NCI-H2029 treated with DMSO at 0.1 percent for 48 hours (cell line): ENCODE results near the gene SCN4B.

ENCODE experiments used
- DNase-seq: peaks from one replicate; lab custom pipeline; 2025; lab: John Stamatoyannopoulos, UW

Gene SCN4B

GRCh38 chr11:118129471-118130172 lies 23.0 kb downstream of the SCN4B start:
- no peak for DNase-seq

GRCh38 chr11:118128721-118129470 lies 23.7 kb downstream of the SCN4B start:
- DNase-seq: no peak

GRCh38 chr11:118128310-118128709 lies 24.3 kb downstream of the SCN4B start:
- DNase-seq: no peak

GRCh38 chr11:118126082-118126838 lies 26.4 kb downstream of the SCN4B start:
- no peak for DNase-seq

GRCh38 chr11:118124929-118125535 lies 27.6 kb downstream of the SCN4B start:
- no peak for DNase-seq

- no peak for DNase-seq
Measured at GRCh38 chr11:118120793-118121192, 31.8 kb downstream of the SCN4B start.

- DNase-seq: no peak
Measured at GRCh38 chr11:118117790-118118601, 34.6 kb downstream of the SCN4B start.

GRCh38 chr11:118115048-118115447 lies 37.6 kb downstream of the SCN4B start:
- no peak for DNase-seq

GRCh38 chr11:118114266-118114665 lies 38.4 kb downstream of the SCN4B start:
- DNase-seq: no peak

- no peak for DNase-seq
Measured at GRCh38 chr11:118112711-118113430, 39.8 kb downstream of the SCN4B start.

GRCh38 chr11:118111744-118112035 lies 40.9 kb downstream of the SCN4B start:
- no peak for DNase-seq

- no peak for DNase-seq
Measured at GRCh38 chr11:118111019-118111743, 41.4 kb downstream of the SCN4B start.

- no peak for DNase-seq
Measured at GRCh38 chr11:118109231-118109630, 43.4 kb downstream of the SCN4B start.

GRCh38 chr11:118108513-118108912 lies 44.1 kb downstream of the SCN4B start:
- no peak for DNase-seq

GRCh38 chr11:118106789-118107335 lies 45.8 kb downstream of the SCN4B start:
- DNase-seq: no peak

GRCh38 chr11:118105657-118106305 lies 46.8 kb downstream of the SCN4B start:
- no peak for DNase-seq

GRCh38 chr11:118104491-118104890 lies 48.1 kb downstream of the SCN4B start:
- no peak for DNase-seq

- no peak for DNase-seq
Measured at GRCh38 chr11:118102721-118103261, 49.8 kb downstream of the SCN4B start.

GRCh38 chr11:118100691-118101232 lies 51.9 kb downstream of the SCN4B start:
- DNase-seq: no peak
